H1 (cell line): Measurements from ENCODE around the gene MMP24OS.

ENCODE experiments used
- CBX5 ChIP-seq: fragments of 300-800, 300-1000 bp; sonication (generic); IDR thresholded peaks from 2 replicates; pipeline ENCODE4 v1.7.1; 2016; ENCODE audit warnings: antibody characterized with exemption, low read length, low read depth
- CEBPB ChIP-seq: IDR thresholded peaks from 2 replicates; pipeline ENCODE4 v1.6.1; 2012; ENCODE audit warnings: low read depth, low read length
- CHD1 ChIP-seq: IDR thresholded peaks from 2 replicates; pipeline ENCODE4 v1.6.1; 2012; ENCODE audit warnings: low read depth, low read length, improper control_type of control experiment
- CHD2 ChIP-seq: IDR thresholded peaks from 2 replicates; pipeline ENCODE4 v1.6.1; 2012; ENCODE audit warnings: low read length, improper control_type of control experiment
- EZH2 ChIP-seq: fragments of 200-600 bp; sonication (generic); IDR thresholded peaks from 2 replicates; pipeline ENCODE4 v1.7.1; 2012; ENCODE audit warnings: low read depth, mild to moderate bottlenecking, moderate library complexity, low read length, inconsistent platforms; ENCODE audit not compliant: severe bottlenecking
- HDAC6 ChIP-seq: IDR thresholded peaks from one replicate; pipeline ENCODE4 v1.7.1; 2012; ENCODE audit warnings: low read depth, mild to moderate bottlenecking, inconsistent platforms, low read length, moderate library complexity
- JUN ChIP-seq: IDR thresholded peaks from 2 replicates; pipeline ENCODE4 v1.6.1; 2011; ENCODE audit warnings: low read depth, mild to moderate bottlenecking, improper control_type of control experiment, low read length
- JUND ChIP-seq: IDR thresholded peaks from 2 replicates; pipeline ENCODE4 v1.6.1; 2011; ENCODE audit warnings: mild to moderate bottlenecking, improper control_type of control experiment, low read length
- POLR2A ChIP-seq, 2 experiments: IDR thresholded peaks; 1 replicate in 1 of 2; 2 replicates in 1 of 2; pipeline ENCODE4 v1.6.1; 2011; ENCODE audit warnings: low read depth in 2 of 2, low read length in 2 of 2, mild to moderate bottlenecking in 2 of 2; ENCODE audit errors: control extremely low read depth in 1 of 2
- SIX5 ChIP-seq: IDR thresholded peaks from 2 replicates; pipeline ENCODE4 v1.6.1; 2011; ENCODE audit warnings: mild to moderate bottlenecking, low read depth, low read length
- SP1 ChIP-seq: IDR thresholded peaks from 2 replicates; pipeline ENCODE4 v1.6.1; 2011; ENCODE audit warnings: low read depth, low read length
- TF ChIP-seq, protein P1 (sequence below), 3 experiments: IDR thresholded peaks; 1 replicate in 2 of 3; 2 replicates in 1 of 3; pipeline versions ENCODE4 v1.5.1 to v1.6.1; 2011; ENCODE audit warnings: low read length in 3 of 3, mild to moderate bottlenecking in 3 of 3, inconsistent platforms in 2 of 3, low read depth in 1 of 3, moderate library complexity in 1 of 3; ENCODE audit not compliant: insufficient read depth in 1 of 3; ENCODE audit errors: control extremely low read depth in 1 of 3

DNA sequence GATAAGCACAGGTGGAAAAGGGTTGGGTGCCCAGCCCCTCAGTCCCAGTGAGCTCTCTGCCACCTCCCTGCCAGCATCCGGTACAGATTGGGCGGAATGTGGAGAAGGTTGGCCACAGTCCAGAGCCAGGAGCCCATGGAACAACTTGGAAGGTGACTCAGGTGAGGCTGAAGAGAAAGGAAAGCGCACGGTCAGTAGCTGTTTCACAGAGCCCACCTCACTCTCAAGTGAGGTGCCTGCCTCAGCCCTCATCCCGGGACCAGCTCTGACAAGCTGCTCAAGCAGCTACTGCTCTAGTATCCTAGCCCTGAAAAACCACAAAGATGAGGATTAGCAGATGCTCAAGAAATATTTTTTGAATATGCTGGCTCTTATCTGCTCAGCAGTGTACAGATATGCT, 1.1 kb upstream of the MMP24OS start:
- no peak for TF ChIP-seq JUND
- no peak for TF ChIP-seq EZH2
- no peak for TF ChIP-seq SP1
- TF ChIP-seq HDAC6, result no peak
- TF ChIP-seq, protein P1, sequence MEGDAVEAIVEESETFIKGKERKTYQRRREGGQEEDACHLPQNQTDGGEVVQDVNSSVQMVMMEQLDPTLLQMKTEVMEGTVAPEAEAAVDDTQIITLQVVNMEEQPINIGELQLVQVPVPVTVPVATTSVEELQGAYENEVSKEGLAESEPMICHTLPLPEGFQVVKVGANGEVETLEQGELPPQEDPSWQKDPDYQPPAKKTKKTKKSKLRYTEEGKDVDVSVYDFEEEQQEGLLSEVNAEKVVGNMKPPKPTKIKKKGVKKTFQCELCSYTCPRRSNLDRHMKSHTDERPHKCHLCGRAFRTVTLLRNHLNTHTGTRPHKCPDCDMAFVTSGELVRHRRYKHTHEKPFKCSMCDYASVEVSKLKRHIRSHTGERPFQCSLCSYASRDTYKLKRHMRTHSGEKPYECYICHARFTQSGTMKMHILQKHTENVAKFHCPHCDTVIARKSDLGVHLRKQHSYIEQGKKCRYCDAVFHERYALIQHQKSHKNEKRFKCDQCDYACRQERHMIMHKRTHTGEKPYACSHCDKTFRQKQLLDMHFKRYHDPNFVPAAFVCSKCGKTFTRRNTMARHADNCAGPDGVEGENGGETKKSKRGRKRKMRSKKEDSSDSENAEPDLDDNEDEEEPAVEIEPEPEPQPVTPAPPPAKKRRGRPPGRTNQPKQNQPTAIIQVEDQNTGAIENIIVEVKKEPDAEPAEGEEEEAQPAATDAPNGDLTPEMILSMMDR (IDR thresholded peaks at IDR 0.05; ENCODE audit: control extremely low read depth in 1 of 3, insufficient read depth in 1 of 3, low read depth in 1 of 3, low read length in 3 of 3), result no peak
- TF ChIP-seq SIX5, result no peak
- no peak for TF ChIP-seq JUN
- TF ChIP-seq CEBPB, result no peak
- TF ChIP-seq POLR2A (IDR thresholded peaks at IDR 0.05; ENCODE audit: control extremely low read depth in 1 of 2, low read depth in 2 of 2, low read length in 2 of 2), result no peak
- no peak for TF ChIP-seq CHD1
- TF ChIP-seq CHD2, result no peak
- no peak for TF ChIP-seq CBX5
